ENCODE measurements around the gene ATP10A. TPM values are rescaled to one million over a fixed set of nuclear protein-coding genes. Genes with fewer than 3 reads are reported as not detected.

ATP10A gene
- total and polyA plus RNA-seq, 8 donors, result 0.04 to 1.2 (median 0.41) TPM

GRCh38 chr15:25705433-25706115 is 157.6 kb downstream of the ATP10A start:
- 68 to 84% methylated on average over 17 of the region's 17 CpGs for WGBS, 2 donors
- TF ChIP-seq, protein P1, sequence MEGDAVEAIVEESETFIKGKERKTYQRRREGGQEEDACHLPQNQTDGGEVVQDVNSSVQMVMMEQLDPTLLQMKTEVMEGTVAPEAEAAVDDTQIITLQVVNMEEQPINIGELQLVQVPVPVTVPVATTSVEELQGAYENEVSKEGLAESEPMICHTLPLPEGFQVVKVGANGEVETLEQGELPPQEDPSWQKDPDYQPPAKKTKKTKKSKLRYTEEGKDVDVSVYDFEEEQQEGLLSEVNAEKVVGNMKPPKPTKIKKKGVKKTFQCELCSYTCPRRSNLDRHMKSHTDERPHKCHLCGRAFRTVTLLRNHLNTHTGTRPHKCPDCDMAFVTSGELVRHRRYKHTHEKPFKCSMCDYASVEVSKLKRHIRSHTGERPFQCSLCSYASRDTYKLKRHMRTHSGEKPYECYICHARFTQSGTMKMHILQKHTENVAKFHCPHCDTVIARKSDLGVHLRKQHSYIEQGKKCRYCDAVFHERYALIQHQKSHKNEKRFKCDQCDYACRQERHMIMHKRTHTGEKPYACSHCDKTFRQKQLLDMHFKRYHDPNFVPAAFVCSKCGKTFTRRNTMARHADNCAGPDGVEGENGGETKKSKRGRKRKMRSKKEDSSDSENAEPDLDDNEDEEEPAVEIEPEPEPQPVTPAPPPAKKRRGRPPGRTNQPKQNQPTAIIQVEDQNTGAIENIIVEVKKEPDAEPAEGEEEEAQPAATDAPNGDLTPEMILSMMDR (IDR thresholded peaks at IDR 0.05), result no peak
- no peaks in the 10 kb centered on the region for H3K9me3 ChIP-seq
- no peaks in the 10 kb centered on the region for H3K36me3 ChIP-seq
- no peaks in the 10 kb centered on the region for H3K4me1 ChIP-seq
- DNase-seq (peak in 1 of 6 donors; percentile 24), FAIRE-seq (no peak), ATAC-seq (no peak)
- no peak overlapping the region for H3K27ac ChIP-seq
- H3K4me3 ChIP-seq, result no peak overlapping the region
- intact Hi-C loops (cut with DNase I), result loop anchor here in 1 of 3 donors (10.0 kb wide), 1 partner anchor 61 kb away; no protein-coding TSS in a partner anchor
- no peaks in the 10 kb centered on the region for H3K27me3 ChIP-seq

- peak in 1 of 6 donors; percentile 25 for DNase-seq
- Histone ChIP-seq H3K9me3 (no peaks in the 10 kb centered on the region), H3K4me1 (no peaks in the 10 kb centered on the region), H3K4me3 (no peak overlapping the region), H3K27me3 (no peaks in the 10 kb centered on the region), H3K27ac (no peak overlapping the region), H3K36me3 (no peaks in the 10 kb centered on the region)
- intact Hi-C loops (cut with DNase I), result loop anchor here in 1 of 3 donors (10.0 kb wide), 1 partner anchor 59 kb away; no protein-coding TSS in a partner anchor
- 79 to 89% methylated on average over 6 of the region's 6 CpGs for WGBS, 2 donors
- TF ChIP-seq, protein P1 (IDR thresholded peaks at IDR 0.05), result no peak
- no peak for ATAC-seq
- FAIRE-seq, result no peak
Observed at GRCh38 chr15:25703726-25704125, 159.4 kb downstream of the ATP10A start.

DNA sequence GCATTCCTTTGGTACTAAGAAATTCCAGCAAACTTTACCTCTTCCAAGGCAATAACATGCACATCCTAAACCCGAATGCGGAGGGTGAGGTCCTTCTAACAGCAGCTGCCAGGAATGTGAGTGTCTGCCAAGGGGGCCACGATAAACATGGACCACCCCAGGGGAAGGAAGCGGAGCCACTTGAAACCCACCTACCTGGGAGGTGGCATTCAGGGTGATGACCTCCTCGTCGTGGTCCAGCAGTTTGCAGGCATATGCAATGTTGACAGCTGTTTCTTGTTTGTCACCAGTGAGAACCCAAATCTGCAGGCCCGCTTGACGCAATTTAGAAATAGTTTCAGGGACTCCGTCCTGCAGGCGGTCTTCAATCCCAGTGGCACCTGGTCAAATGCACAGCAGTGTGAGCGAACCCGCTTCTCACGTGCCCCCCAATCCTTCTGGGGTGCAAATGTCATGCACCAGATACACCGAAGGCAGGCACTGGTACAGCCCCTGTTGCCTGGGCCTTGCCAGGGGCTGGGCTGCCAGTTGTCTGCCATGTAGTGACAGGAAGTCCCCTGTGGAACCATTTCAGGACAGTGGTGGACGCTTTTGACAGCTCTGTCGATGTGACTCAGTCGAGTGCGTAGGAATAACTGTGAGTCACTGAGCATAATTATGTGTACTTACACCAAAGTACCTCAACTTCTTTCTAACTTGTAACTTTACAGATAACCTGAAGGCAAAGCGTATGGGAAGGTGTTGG is 161.2 kb downstream of the ATP10A start:
- ATAC-seq (no peak), FAIRE-seq (no peak), DNase-seq (peak in 1 of 6 donors; percentile 24)
- TF ChIP-seq, protein P1 (IDR thresholded peaks at IDR 0.05), result no peak
- Histone ChIP-seq H3K4me3 (no peak overlapping the region), H3K4me1 (no peaks in the 10 kb centered on the region), H3K27me3 (no peaks in the 10 kb centered on the region), H3K27ac (no peak overlapping the region), H3K9me3 (no peaks in the 10 kb centered on the region), H3K36me3 (no peaks in the 10 kb centered on the region)
- WGBS, 2 donors, result 79 to 86% methylated on average over 19 of the region's 19 CpGs
- intact Hi-C loops (cut with DNase I), result loop anchor here in 1 of 3 donors (10.0 kb wide), 1 partner anchor 57 kb away; no protein-coding TSS in a partner anchor

DNA sequence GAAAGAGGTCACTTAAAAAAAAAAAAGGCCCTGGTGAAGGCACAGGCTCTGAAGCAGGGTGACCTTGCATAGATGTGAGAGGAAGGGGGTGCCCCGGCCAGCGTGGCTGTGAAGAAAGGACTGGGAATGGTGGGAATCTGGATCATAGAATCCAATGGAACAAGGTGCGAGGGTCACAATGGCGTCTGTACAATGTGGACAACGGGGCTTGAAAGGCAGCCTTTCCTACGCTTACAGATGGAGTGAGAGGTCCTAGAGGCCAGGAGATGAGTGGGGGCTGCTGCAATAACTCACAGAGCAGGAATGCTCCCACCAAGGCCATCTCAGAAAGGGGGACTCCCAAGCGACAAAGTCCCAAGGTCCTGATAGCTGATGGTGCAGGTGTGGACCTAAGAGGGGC is 162.2 kb downstream of the ATP10A start:
- FAIRE-seq (no peak), ATAC-seq (no peak), DNase-seq (peak in 1 of 6 donors; percentile 24)
- TF ChIP-seq, protein P1 (IDR thresholded peaks at IDR 0.05), result no peak
- no peaks in the 10 kb centered on the region for H3K9me3 ChIP-seq
- 66 to 68% methylated on average over 7 of the region's 7 CpGs for WGBS, 2 donors
- no peak overlapping the region for H3K27ac ChIP-seq
- H3K27me3 ChIP-seq, result no peaks in the 10 kb centered on the region
- no peaks in the 10 kb centered on the region for H3K36me3 ChIP-seq
- no peak overlapping the region for H3K4me3 ChIP-seq
- no peaks in the 10 kb centered on the region for H3K4me1 ChIP-seq
- intact Hi-C loops (cut with DNase I), result loop anchor here in 1 of 3 donors (10.0 kb wide), 1 partner anchor 56 kb away; no protein-coding TSS in a partner anchor
